Ammon's horn (tissue), 1 donor: Measurements from ENCODE around the gene COL27A1.
"Not testable (repeated sequence)": the region's sequence is repeated elsewhere in the genome, so short reads cannot be mapped to it uniquely, and the experiment has no call there.

Experiments
- DNase-seq: peaks from one replicate; pipeline ENCODE4 v3.0.0-alpha.2; 2016; ENCODE audit warnings: low spot score

Gene COL27A1

DNA sequence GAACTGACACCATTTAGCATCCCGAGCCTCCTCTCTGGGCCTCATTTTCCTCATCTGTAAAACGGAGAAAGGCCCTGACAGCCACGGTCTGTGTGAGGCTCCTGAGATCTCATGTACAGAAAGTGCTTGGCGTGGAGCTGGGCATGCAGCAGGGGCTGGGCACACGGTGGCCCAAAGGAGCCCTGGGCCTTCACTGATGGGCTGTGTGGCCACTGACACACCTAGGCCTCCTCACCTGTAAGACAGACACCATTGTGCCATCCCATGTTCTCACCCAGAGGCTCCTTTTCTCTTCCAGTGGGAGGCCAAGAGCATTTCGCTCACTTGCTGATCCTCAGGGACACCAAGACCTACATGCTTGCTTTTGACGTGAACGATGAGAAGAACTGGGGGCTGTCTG lies 169.2 kb downstream of the COL27A1 start:
- DNase-seq: no peak

DNA sequence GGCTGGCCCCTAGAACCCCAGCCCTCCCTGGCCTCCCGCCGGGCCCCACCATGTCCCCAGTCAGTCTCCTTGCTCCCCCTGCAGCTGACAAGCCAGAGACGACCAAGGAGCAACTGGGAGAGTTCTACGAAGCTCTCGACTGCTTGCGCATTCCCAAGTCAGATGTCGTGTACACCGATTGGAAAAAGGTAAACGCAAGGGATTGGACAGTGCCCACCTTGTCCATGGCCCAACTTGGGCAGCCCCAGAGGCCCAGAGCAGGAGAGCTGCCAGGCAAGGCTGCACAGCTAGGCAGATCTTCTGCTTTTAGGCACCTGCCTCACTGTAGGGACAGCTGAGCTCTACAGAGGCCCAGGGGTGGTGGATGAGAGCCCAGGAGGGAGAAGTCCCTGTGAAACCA lies 169.6 kb downstream of the COL27A1 start:
- DNase-seq: not testable (repeated sequence)

DNA sequence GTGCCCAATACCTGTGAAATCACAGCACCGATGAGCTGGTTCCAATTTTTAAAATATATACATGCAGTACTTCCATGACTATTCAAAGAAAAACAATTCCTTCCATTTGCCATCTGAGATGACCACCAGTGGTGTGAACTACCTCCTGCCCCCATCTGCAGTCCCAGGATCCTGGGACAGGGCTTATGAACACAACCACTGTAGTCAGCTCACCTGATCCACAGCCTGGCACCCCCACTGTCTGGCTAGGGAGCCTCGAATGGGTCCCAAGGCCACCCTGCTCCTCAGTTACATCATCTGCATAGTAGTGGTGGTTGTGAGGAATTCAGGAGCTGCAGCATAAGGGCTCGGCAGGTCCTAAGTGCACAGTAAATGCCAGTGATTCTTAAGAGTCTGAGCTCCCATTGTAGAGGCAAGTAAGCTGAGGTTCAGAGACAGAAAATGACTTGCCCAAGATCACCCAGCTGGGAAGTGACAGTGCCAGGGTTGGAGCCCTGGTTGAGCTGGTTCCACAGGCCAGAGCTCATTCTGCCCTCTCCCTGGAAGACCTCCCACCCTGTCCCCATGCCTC lies 170.4 kb downstream of the COL27A1 start:
- DNase-seq: not testable (repeated sequence)

DNA sequence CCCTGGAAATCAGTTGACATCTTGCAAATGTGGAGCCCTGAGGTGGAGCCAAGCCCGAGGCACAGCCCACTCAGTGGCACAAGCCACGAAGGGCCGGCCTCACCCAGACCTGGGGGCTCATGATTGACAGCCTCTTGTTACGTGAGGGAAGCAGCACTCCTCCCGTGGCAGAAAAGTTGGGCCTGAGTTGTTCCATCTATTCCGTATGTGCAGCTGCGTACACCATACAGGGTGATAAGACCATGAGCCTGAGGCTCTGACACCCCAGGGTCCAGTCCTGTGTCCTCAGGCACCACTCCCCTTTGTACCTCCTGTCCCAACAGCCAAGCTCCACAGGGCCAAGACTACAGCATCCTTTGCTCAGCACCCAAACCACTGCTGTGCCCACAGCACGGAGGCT lies 172.4 kb downstream of the COL27A1 start:
- DNase-seq: no peak

DNA sequence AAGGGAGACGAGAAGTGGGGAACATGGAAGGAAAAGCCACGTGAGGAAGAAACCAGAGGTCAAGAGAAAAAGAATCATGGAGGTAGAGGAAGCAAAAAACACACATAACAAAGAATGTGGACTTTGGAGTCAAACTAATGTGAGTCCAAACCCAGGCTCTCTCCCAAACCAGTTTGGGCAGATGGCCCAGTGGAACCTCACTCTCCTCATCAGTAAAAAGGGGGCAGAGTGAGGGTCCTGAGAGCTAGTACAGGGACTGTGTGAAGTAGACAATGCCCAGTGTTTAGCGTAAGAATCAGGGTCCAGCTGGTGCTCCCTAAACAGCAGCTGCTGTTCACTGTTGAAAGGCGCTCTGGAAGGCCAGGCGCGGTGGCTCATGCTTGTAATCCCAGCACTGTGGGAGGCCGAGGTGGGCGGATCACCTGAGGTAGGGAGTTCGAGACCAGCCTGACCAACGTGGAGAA lies 173.1 kb downstream of the COL27A1 start:
- DNase-seq: not testable (repeated sequence)

DNA sequence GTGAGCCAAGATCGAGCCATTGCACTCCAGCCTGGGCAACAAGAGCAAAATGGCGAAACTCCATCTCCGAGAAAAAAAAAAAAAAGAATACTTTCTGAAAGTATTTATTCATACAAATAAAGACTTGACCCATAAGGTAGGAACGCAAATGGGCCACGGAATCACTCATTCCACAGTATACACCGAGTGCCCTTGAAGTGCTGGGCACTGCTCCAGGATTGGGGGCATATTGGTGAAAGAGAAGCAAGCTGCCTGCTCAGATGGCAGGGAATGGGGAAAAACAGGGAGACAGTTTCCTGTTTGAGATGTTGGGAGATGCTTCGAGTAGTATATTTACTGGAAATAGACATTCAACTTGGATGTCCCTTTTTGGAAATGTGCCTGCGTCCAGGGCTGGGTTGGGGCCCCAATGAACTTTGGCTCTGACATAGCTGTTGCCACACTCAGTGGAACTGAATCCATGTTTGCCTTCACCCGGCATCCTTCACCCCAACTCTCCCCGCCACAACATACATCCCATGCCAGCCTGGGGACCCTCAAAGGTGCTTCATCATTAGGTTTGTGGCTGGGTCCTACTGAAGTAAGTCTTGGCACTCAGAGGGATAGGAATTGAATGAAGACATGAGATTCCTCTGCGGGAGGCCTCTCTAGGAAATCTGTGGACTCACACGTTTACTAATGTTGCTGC lies 173.7 kb downstream of the COL27A1 start:
- not testable (repeated sequence) for DNase-seq

DNA sequence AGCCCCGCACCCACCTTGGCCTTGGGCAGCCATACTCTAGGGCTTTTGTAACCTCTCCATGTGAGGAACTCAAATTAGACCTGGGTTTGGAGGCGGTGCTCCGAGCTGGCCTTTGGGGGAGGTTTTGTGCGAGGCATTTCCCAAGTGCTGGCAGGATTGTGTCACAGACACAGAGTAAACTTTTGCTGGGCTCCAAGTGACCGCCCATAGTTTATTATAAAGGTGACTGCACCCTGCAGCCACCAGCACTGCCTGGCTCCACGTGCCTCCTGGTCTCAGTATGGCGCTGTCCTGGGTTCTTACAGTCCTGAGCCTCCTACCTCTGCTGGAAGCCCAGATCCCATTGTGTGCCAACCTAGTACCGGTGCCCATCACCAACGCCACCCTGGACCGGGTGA lies 174.3 kb downstream of the COL27A1 start, which contains the start of gene ORM2:
Gene ORM2 (plus strand): TSS at position 245 of the 398 bp plus-strand sequence. CDS start 36 bp downstream, at position 281.
- not testable (repeated sequence) for DNase-seq

DNA sequence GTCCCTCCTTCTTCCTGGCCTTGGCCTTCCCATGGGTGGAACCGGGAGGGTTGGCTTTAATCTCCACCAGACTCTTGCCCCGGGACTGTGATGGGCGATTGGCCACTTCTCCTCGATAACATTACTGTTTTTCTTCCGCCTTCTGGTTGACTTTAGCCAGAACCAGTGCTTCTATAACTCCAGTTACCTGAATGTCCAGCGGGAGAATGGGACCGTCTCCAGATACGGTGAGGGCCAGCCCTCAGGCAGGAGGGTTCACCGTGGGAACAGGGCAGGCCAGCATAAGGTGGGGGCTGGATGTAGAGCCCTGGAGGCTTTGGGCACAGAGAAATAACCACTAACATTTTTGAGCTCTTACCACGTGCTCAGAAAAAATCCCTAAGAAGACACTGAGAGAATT lies 175.3 kb downstream of the COL27A1 start:
- no peak for DNase-seq

DNA sequence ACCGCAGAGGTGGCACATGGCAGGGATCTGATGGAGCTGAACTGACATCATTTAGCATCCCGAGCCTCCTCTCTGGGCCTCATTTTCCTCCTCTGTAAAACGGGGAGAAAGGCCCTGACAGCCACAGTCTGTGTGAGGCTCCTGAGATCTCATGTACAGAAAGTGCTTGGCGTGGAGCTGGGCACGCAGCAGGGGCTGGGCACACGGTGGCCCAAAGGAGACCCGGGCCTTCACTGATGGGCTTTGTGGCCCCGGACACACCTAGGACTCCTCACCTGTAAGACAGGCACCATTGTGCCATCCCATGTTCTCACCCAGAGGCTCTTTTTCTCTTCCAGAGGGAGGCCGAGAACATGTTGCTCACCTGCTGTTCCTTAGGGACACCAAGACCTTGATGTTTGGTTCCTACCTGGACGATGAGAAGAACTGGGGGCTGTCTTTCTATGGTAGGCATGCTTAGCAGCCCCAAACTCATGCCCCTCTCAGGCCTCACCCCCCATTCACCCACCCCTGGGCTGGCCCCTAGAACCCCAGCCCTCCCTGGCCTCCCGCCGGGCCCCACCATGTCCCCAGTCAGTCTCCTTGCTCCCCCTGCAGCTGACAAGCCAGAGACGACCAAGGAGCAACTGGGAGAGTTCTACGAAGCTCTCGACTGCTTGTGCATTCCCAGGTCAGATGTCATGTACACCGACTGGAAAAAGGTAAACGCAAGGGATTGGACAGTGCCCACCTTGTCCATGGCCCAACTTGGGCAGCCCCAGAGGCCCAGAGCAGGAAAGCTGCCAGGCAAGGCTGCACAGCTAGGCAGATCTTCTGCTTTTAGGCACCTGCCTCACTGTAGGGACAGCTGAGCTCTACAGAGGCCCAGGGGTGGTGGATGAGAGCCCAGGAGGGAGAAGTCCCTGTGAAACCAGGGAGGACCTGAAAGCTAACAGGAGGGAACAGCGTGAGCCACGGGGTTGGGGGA lies 176.2 kb downstream of the COL27A1 start:
- not testable (repeated sequence) for DNase-seq

DNA sequence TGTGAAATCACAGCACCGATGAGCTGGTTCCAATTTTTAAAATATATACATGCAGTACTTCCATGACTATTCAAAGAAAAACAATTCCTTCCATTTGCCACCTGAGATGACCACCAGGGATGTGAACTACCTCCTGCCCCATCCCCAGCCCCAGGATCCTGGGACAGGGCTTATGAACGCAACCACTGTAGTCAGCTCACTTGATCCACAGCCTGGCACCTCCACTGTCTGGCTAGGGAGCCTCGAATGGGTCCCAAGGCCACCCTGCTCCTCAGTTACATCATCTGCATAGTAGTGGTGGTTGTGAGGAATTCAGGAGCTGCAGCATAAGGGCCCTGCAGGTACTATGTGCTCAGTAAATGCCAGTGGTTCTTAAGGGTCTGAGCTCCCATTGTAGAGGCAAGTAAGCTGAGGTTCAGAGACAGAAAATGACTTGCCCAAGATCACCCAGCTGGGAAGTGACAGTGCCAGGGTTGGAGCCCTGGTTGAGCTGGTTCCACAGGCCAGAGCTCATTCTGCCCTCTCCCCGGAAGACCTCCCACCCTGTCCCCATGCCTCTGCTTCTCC lies 177.2 kb downstream of the COL27A1 start:
- DNase-seq: not testable (repeated sequence)

DNA sequence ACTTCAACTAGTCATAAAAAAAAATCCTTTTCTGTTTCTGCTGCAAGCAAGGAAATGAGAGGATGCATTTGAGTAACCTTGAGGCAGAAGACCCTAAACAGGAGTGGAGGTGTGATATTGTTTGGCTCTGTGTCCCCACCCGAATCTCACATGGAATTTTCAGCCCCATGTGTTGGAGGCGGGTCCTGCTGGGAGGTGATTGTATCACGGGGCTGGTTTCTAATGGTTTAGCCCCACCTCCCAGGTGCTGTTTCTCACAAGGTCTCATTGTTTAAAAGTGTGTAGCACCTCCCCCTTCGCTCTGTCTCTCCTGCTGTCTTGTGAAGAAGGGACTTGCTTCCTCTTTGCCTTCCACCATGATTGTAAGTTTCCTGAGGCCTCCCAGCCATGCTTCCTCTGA lies 178.4 kb downstream of the COL27A1 start:
- not testable (repeated sequence) for DNase-seq

DNA sequence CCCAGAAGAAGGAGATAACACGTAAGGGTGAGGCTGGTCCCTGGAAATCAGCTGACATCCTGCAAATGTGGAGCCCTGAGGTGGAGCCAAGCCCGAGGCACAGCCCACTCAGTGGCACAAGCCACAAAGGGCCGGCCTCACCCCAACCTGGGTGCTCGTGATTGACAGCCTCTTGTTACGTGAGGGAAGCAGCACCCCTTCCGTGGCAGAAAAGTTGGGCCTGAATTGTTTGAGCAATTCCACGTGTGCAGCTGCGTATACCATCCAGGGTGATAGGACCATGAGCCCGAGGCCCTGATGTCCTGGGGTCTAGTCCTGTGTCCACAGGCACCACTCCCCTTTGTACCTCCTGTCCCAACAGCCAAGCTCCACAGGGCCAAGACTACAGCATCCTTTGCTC lies 179.2 kb downstream of the COL27A1 start:
- DNase-seq: no peak

DNA sequence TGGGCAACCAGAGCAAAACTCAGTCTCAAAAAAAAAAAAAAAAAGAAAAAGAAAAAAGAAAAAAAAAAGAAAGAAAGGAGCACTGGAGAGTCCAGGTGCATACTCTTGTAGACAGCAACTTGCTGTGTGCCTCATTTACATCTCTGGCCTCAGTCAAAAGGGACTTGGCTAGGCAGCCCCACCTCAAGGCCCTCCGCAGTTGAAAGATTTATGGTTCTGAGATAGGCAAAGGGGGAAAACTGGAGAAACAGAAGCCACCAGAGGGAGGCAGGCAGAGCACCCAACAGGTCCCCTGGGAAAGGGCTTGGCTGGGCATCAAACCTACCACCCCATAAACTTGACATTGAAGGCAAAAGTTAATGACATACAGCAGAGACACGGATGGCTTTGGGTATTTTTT lies 180.4 kb downstream of the COL27A1 start:
- no peak for DNase-seq

DNA sequence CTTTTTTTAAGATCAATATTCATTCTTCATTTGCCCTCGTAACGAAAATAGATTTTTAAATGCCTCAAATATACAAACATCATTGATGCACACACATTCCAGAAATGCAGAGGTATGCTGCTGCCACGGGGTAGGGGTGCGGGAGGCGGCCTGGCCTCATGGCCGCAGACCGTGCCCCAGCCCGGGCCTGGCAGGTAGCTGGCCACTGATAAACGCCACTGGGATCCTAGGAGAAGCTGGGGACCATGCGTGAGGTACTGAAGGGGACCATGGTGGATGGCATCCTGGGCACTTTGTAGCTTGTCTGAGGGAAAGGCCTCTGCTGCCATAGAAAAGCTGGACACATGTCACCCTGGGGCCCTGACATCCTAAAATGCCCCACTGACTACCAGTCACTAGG lies 180.8 kb downstream of the COL27A1 start:
- DNase-seq: no peak

DNA sequence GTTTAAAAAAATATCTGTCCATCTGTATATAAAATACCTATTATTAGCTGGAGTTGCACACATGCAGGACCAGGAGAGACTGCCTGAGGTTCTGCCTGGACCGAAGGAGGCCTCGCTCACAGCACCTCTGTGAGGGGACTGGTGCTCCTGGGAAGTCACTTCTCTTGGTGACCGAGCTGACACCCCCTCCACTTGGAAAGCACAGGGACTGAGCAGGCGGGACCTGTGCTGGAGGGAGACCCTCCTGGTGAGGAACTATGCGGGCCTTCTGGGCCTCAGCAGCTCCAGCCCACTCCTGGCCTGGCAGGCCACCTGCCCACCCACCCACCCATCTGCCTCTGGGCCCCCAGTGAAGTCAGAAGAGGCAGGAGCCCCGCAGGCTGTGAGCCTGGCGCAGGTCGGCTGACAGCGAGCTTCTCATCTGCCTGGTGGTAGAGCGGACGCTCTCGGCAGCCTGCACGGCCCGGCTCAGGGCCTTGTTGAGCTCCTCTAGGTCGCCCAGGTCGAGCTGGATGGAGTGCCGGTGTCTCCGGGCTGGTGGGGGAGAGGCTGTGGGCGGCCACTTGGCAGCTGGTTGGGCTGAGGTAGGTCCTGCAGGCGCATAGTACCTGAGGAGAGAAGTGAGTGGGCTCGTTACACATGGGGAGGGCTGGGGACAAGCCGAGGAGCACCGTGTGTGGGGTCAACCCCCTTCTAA lies 181.5 kb downstream of the COL27A1 start:
- DNase-seq: no peak

DNA sequence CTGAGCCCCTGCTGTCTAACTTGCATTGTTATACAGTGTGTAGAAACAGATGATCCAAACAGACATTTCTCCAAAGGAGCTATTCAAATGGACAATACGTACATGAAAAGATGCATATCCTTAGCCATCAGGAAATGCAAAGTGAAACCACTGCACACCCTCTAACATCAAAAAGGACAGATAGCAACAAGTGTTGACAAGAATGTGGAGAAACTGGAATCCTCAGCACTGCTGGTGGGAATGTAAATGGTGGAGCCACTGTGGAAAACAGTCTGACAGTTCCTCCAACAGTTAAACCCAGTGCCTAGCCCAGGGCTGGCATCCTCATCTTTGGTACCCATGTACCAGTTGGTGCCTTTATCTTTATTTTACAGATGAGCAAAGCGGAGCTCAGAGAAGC lies 182.8 kb downstream of the COL27A1 start:
- DNase-seq: no peak

DNA sequence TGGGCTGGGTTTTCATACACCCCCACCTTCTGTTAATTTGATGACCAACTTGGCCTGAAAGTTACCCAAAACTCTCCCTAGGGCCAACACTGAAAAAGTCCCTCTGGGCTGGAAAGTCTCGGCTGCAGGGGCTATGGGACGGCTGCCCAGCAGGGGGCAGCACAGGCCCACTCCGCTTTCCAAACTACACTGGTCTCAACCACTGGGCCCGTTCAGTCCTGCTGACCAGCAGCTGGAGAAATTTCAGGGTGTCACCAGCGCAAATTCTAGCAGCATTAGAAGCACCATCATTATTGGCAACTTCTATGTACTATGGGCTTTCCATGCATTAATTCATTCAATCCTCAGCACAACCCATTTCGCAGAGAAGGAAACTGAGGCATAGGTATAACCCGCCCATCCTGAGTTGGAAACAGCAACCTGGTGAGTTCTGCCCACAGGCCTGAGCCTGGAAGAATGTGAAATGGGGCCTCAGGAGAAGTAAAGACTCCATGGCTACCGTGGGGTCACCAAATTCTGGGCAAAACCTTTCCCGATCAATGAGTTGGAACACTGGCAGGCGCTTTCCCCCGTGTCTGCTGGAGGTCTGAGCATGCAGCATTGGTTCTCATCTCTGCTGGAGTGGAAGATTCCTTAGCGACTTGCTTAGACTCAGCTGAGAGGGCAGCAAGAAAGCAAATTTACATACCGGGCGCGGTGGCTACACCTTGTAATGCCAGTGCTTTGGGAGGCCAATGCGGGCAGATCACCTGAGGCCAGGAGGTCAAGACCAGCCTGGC lies 184.0 kb downstream of the COL27A1 start:
- peak; percentile 29 for DNase-seq

DNA sequence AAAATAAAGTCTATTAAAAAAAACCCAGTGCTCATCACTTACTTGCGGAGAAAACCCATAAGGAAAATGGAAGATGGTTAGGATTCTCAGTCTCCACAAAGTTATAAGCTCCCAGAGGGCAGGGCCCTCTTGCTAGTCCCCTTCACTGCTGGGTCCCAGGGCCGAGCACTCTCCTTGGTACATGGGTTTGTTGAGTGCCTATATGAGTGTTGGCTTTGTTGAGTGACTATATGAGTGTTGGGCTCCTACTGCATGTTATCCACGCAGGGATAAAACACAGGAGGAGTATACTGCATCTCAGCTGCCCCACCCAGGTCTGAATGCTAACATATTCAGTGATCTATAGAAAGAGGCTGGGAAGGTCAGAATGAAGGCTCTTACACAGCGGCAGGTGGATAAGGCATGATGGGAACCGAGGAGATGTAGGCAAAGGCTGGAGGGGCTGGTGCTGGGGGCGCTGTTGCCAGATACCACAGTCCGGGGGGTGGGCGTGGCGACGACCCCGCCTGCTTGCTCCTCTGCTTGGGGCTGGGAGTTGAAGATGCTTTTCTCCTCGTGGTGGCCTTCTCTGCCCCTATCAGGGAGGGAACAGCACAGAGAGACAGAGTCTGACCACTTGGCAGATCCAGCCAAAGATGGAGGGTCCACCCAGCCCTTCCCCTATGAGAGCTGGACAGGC lies 186.0 kb downstream of the COL27A1 start:
- DNase-seq: no peak

DNA sequence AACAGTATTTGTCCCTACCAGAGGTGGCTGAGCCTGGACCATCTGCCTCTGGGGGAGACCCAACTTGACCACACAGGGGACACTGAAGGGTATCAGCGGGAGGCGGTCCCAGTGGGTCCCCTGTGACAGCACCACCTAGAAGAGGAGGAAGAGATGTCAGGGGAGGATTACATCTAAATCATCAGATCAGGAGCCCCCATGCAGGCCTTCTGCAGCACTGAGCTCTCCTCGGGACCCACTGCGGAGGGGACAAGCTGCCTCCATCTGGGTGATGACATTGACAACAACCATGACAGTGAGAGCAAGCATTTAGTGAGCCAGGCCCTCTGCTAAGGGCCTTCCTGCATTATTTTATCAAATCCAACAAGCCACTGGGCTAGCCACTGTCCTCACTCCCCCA lies 186.7 kb downstream of the COL27A1 start:
- no peak for DNase-seq

DNA sequence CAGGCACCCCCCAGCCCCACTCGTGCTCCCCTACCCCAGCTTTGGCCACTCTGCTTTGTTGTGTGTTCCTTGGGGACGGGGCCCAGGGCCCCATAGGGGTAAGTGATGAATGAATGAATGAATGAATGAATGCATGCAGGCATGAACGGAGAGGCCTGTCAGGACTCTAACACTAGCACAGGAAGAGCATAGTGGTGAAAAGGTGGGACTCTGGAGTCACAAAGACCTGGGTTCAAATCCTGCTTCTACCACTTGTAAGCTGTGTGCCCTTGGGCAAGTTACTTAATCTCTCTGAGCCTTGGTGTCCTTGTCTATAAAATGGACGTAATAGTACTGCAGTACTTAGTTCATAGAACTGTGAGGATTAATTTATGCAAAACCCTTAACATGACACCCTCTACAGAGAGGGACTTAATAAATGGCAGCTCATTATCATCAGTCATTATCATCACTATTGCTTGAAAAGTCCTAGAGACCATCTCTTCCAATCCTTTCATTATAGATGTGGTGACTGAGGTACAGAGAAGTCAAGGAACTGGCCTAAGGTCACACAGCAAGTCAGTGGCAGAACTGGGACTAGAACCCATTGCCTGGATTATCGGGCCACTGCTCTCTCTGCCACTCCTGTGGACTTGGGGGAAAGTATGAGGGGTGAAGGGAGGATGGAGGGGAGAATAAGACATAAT lies 187.6 kb downstream of the COL27A1 start:
- DNase-seq: no peak
